ENCODE data around the gene TMPRSS9.

The TMPRSS9 gene

DNA sequence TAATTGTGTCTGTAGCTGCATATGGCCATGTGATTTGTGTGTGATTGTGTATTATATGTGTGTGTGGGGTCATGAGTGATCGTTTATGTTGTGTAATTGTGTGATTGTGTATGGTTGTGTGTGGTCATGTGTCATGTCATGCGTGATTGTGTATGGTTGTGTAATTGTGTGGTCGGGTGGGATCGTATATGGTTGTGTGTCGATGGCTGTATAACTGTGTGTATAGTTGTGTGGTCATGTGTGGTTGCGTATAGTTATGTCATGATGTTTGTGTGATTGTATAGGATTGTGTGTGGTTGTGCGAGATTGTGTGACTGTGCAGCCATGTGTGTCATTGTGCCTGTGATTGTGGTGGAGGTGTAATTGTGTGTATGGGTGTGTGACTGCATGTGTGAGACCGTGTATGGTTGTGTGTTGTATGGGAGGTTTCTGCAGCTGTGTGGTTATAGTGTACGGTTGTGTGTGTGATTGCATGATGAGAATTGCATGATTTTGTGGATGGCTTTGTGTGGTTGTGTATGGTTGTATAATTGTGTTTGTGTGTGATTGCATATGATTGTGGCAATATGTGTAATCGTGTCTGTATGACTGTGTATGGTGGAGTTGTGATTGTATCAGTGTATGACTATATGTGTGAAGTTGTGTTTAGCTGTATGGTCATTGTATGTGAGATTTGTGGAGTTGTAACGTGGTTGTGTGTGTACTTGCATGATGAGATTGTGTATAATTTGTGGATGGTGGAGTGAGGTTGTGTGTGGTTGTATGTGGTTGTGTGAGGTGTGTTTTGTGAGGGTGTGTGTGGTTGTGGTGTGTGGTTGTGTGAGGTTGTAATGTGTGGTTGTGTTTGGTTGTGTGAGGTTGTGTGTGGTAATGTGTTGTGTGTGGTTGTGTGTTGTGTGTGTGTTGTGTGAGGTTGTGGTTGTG is 2.2 kb downstream of the TMPRSS9 start:
- TF ChIP-seq RAD21 (IDR thresholded peaks at IDR 0.05; ENCODE audit: low read depth), result no peak
- no peak for TF ChIP-seq TEAD4 (IDR thresholded peaks at IDR 0.05)
- no peak for TF ChIP-seq CEBPB (IDR thresholded peaks at IDR 0.05)
- no peak for TF ChIP-seq TCF12 (IDR thresholded peaks at IDR 0.05; ENCODE audit: low read depth)

DNA sequence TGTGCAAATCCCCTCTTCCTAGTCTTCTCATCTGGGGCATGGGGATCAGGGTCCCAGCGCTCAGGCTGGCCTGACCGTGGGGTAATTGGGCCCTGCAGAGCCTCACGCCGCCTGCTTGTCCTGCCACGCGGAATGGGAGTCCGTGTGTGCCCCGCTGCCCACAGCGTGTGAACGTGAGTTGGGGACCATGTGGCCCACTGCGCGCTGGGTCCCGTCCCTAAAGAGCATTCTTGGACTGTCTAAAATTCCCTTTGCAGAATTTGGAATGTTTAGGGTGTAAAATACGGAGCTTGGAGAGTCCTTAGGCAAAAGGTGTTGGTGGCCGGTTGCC is 2.9 kb downstream of the TMPRSS9 start:
- TF ChIP-seq TAF1 (IDR thresholded peaks at IDR 0.05; ENCODE audit: low read depth) (no peak), ZBTB7A (IDR thresholded peaks at IDR 0.05; ENCODE audit: low read depth) (no peak), CEBPB (IDR thresholded peaks at IDR 0.05) (no peak), CREB1 (IDR thresholded peaks at IDR 0.05; ENCODE audit: low read depth) (no peak), TEAD4 (IDR thresholded peaks at IDR 0.05) (no peak), RAD21 (IDR thresholded peaks at IDR 0.05; ENCODE audit: low read depth) (no peak), EP300 (IDR thresholded peaks at IDR 0.05; ENCODE audit: borderline replicate concordance) (no peak), EGR1 (IDR thresholded peaks at IDR 0.05) (no peak), YY1 (IDR thresholded peaks at IDR 0.05; ENCODE audit: low read depth) (no peak), FOXM1 (IDR thresholded peaks at IDR 0.05; ENCODE audit: borderline replicate concordance, low read depth) (no peak), NFIC (IDR thresholded peaks at IDR 0.05) (no peak), TCF12 (IDR thresholded peaks at IDR 0.05; ENCODE audit: low read depth) (no peak)
- TF ChIP-seq, protein P1, sequence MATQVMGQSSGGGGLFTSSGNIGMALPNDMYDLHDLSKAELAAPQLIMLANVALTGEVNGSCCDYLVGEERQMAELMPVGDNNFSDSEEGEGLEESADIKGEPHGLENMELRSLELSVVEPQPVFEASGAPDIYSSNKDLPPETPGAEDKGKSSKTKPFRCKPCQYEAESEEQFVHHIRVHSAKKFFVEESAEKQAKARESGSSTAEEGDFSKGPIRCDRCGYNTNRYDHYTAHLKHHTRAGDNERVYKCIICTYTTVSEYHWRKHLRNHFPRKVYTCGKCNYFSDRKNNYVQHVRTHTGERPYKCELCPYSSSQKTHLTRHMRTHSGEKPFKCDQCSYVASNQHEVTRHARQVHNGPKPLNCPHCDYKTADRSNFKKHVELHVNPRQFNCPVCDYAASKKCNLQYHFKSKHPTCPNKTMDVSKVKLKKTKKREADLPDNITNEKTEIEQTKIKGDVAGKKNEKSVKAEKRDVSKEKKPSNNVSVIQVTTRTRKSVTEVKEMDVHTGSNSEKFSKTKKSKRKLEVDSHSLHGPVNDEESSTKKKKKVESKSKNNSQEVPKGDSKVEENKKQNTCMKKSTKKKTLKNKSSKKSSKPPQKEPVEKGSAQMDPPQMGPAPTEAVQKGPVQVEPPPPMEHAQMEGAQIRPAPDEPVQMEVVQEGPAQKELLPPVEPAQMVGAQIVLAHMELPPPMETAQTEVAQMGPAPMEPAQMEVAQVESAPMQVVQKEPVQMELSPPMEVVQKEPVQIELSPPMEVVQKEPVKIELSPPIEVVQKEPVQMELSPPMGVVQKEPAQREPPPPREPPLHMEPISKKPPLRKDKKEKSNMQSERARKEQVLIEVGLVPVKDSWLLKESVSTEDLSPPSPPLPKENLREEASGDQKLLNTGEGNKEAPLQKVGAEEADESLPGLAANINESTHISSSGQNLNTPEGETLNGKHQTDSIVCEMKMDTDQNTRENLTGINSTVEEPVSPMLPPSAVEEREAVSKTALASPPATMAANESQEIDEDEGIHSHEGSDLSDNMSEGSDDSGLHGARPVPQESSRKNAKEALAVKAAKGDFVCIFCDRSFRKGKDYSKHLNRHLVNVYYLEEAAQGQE (IDR thresholded peaks at IDR 0.05; ENCODE audit: low read depth), result no peak
- TF ChIP-seq, protein P2, sequence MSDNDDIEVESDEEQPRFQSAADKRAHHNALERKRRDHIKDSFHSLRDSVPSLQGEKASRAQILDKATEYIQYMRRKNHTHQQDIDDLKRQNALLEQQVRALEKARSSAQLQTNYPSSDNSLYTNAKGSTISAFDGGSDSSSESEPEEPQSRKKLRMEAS (IDR thresholded peaks at IDR 0.05), result no peak
- TF ChIP-seq, protein P3, sequence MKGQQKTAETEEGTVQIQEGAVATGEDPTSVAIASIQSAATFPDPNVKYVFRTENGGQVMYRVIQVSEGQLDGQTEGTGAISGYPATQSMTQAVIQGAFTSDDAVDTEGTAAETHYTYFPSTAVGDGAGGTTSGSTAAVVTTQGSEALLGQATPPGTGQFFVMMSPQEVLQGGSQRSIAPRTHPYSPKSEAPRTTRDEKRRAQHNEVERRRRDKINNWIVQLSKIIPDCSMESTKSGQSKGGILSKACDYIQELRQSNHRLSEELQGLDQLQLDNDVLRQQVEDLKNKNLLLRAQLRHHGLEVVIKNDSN (IDR thresholded peaks at IDR 0.05), result no peak

DNA sequence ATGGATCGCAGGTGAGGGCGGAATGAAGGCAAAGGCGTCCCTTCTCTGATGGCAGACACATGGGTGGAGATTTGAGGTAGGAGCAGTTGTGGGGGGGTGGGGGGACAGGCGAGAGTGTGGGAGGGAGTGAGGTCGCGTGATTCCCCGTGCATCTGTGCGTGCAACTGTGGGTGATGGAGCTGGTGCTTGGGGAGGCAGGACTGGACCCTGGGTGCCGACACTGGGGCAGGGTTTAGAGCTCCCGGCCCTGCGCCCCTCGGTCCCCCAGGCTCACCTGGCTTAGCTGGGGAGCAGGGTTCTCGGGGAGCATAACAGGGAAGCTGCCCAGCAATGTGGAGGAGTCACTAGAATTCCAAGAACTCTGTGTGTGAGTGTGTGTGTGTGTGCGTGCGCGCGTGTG is 3.4 kb downstream of the TMPRSS9 start:
- TF ChIP-seq NFIC (IDR thresholded peaks at IDR 0.05), result no peak

DNA sequence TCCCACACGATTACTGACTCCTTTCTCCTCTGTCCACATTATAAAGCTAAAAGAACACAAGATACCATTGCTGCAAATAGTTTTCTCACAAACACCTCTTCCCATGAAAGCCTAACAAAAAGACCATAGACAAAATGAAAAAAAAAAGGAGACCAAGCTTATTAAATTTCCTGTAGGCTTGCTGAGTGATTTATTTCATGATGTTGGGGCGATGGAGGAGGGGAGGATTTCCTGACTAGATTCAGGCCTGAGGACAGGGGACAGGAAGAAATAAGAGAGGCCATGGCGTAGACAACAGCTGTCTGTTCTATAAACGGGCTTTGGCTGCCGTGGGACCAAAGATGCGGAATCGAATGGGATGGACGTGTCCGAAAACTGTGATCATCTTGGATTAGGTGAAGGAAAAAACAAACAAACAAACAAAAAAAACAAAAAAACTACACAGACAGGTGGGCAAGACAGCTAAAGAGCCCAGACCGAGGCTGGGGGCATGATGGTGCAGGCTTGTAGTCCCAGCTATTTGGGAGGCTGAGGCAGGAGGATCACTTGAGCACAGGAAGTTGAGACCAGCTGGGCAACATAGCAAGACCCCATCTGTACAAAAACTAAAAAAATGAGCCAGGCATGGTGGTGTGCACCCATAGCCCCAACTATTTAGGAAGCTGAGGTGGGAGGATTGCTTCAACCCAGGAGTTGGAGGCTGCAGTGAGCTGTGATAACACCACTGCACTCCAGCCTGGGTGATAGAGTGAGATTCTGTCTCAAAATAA is 5.3 kb downstream of the TMPRSS9 start:
- TF ChIP-seq YY1 (IDR thresholded peaks at IDR 0.05; ENCODE audit: low read depth) (no peak), EGR1 (IDR thresholded peaks at IDR 0.05) (no peak), TAF1 (IDR thresholded peaks at IDR 0.05; ENCODE audit: low read depth) (no peak), FOXM1 (IDR thresholded peaks at IDR 0.05; ENCODE audit: borderline replicate concordance, low read depth) (no peak), CEBPB (IDR thresholded peaks at IDR 0.05) (no peak), NFIC (IDR thresholded peaks at IDR 0.05) (no peak)

DNA sequence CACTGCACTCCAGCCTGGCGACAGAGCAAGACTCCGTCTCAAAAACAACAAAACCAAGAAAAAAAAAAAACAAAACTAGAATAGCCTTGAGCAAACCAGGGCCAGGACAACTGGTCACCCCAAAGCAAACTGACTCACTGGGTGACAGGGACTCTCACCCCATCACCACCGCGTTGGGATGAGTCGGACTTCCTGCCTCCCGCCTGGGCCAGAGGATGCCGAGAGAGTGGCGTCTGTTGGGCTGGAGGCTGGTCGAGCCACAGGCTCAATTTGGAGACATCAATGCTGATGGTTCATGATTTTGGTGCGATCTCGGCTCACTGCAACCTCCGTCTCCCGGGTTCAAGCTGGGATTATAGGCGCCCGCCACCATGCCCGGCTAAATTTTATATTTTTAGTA is 11.6 kb downstream of the TMPRSS9 start:
- no peak for TF ChIP-seq TEAD4 (IDR thresholded peaks at IDR 0.05)
- TF ChIP-seq NFIC (IDR thresholded peaks at IDR 0.05), result no peak
- no peak for TF ChIP-seq YY1 (IDR thresholded peaks at IDR 0.05; ENCODE audit: low read depth)
- no peak for TF ChIP-seq CREB1 (IDR thresholded peaks at IDR 0.05; ENCODE audit: low read depth)
- no peak for TF ChIP-seq CEBPB (IDR thresholded peaks at IDR 0.05)
- TF ChIP-seq, protein P1 (IDR thresholded peaks at IDR 0.05; ENCODE audit: low read depth), result no peak
- no peak for TF ChIP-seq RAD21 (IDR thresholded peaks at IDR 0.05; ENCODE audit: low read depth)
- TF ChIP-seq EGR1 (IDR thresholded peaks at IDR 0.05), result no peak
- TF ChIP-seq TCF12 (IDR thresholded peaks at IDR 0.05; ENCODE audit: low read depth), result no peak
- no peak for TF ChIP-seq EP300 (IDR thresholded peaks at IDR 0.05; ENCODE audit: borderline replicate concordance)
- TF ChIP-seq, protein P2 (IDR thresholded peaks at IDR 0.05), result no peak
- TF ChIP-seq FOXM1 (IDR thresholded peaks at IDR 0.05; ENCODE audit: borderline replicate concordance, low read depth), result no peak
- TF ChIP-seq, protein P3 (IDR thresholded peaks at IDR 0.05), result no peak
- TF ChIP-seq TAF1 (IDR thresholded peaks at IDR 0.05; ENCODE audit: low read depth), result no peak
- no peak for TF ChIP-seq ZBTB7A (IDR thresholded peaks at IDR 0.05; ENCODE audit: low read depth)

All from Ishikawa (cell line).